Loucy (cell line): ENCODE measurements around the gene PANK4.

ENCODE experiments used
- H2AFZ ChIP-seq: fragments of 200-600 bp; sonication (generic); 2 replicates; pipeline ENCODE4 v1.6.0; 2016; ENCODE audit warnings: antibody characterized with exemption, mild to moderate bottlenecking, low read length, moderate library complexity
- H3F3A ChIP-seq: fragments of 200-600 bp; 2 replicates; pipeline ENCODE4 v1.6.0; 2016; ENCODE audit warnings: antibody characterized with exemption, low read depth, mild to moderate bottlenecking
- H3K27me3 ChIP-seq: fragments of 200-600 bp; sonication (generic); 2 replicates; pipeline ENCODE4 v1.6.1; 2014; ENCODE audit warnings: low read length, mild to moderate bottlenecking; ENCODE audit not compliant: insufficient read depth, poor library complexity, severe bottlenecking
- H3K36me3 ChIP-seq: fragments of 200-600 bp; sonication (generic); 2 replicates; pipeline ENCODE4 v1.6.1; 2016; ENCODE audit warnings: low read length; ENCODE audit not compliant: insufficient read depth
- H3K4me1 ChIP-seq: fragments of 200-600 bp; sonication (generic); 2 replicates; pipeline ENCODE4 v1.5.1; 2014; ENCODE audit warnings: low read length, mild to moderate bottlenecking; ENCODE audit not compliant: insufficient read depth, poor library complexity, severe bottlenecking
- H3K4me2 ChIP-seq: fragments of 200-600 bp; sonication (generic); 2 replicates; pipeline ENCODE4 v1.6.0; 2014; ENCODE audit warnings: antibody characterized with exemption, low read length, low read depth, mild to moderate bottlenecking; ENCODE audit not compliant: poor library complexity, severe bottlenecking
- H3K4me3 ChIP-seq: fragments of 200-600 bp; sonication (generic); 2 replicates; pipeline ENCODE4 v1.5.1; 2014; ENCODE audit warnings: low read length, mild to moderate bottlenecking, mixed read lengths; ENCODE audit not compliant: poor library complexity, severe bottlenecking
- H3K79me2 ChIP-seq: fragments of 200-600 bp; sonication (generic); 2 replicates; pipeline ENCODE4 v1.6.1; 2014; ENCODE audit warnings: low read length; ENCODE audit not compliant: insufficient read depth
- H3K9ac ChIP-seq: fragments of 200-600 bp; sonication (generic); 2 replicates; pipeline ENCODE4 v1.6.0; 2014; ENCODE audit warnings: mild to moderate bottlenecking, low read depth, low read length, moderate library complexity; ENCODE audit not compliant: poor library complexity, severe bottlenecking
- H3K9me2 ChIP-seq: fragments of 200-600 bp; sonication (generic); replicated peaks from 2 replicates; pipeline ENCODE4 v1.6.1; 2016; ENCODE audit warnings: low read depth, low read length, mixed read lengths
- H3K9me3 ChIP-seq: fragments of 200-600 bp; sonication (generic); 2 replicates; pipeline ENCODE4 v1.6.1; 2014; ENCODE audit warnings: mild to moderate bottlenecking, antibody characterized with exemption, low read length, low read depth; ENCODE audit not compliant: insufficient read depth
- H4K20me1 ChIP-seq: fragments of 200-600 bp; sonication (generic); 2 replicates; pipeline ENCODE4 v1.6.0; 2014; ENCODE audit warnings: antibody characterized with exemption, low read length, mild to moderate bottlenecking; ENCODE audit not compliant: insufficient read depth, poor library complexity, severe bottlenecking
- CTCF ChIP-seq: fragments of 200-600 bp; sonication (generic); conservative IDR thresholded peaks from 2 replicates; pipeline ENCODE4 v1.5.1; 2014; ENCODE audit warnings: mild to moderate bottlenecking, antibody characterized with exemption, low read length
- EZH2phosphoT487 ChIP-seq: fragments of 200-600 bp; IDR thresholded peaks from 2 replicates; pipeline ENCODE4 v1.6.1; 2018; ENCODE audit warnings: antibody characterized with exemption, mild to moderate bottlenecking, moderate library complexity, borderline replicate concordance

PANK4 gene

GRCh38 chr1:2558861-2559260 is 32.5 kb upstream of the PANK4 start:
- TF ChIP-seq EZH2phosphoT487 = no peak
- no peak for TF ChIP-seq CTCF
- H3F3A ChIP-seq = no peaks in the 10 kb centered on the region
- H3K36me3 ChIP-seq = no peaks in the 10 kb centered on the region
- no peak overlapping the region for H3K4me2 ChIP-seq
- no peak overlapping the region for H3K4me3 ChIP-seq
- H2AFZ ChIP-seq = no peak overlapping the region
- H3K79me2 ChIP-seq = peaks cover 21% of the 10 kb centered on the region
- H3K9me2 ChIP-seq = no peaks in the 10 kb centered on the region
- H3K4me1 ChIP-seq = peaks cover 27% of the 10 kb centered on the region
- peaks cover 9% of the 10 kb centered on the region for H4K20me1 ChIP-seq
- H3K27me3 ChIP-seq = no peaks in the 10 kb centered on the region
- no peak overlapping the region for H3K9ac ChIP-seq
- no peaks in the 10 kb centered on the region for H3K9me3 ChIP-seq

GRCh38 chr1:2558420-2558819 is 32.0 kb upstream of the PANK4 start:
- H2AFZ ChIP-seq = no peak overlapping the region
- peaks cover 27% of the 10 kb centered on the region for H3K4me1 ChIP-seq
- H3K9me2 ChIP-seq = no peaks in the 10 kb centered on the region
- H3K27me3 ChIP-seq = no peaks in the 10 kb centered on the region
- no peaks in the 10 kb centered on the region for H3F3A ChIP-seq
- peaks cover 9% of the 10 kb centered on the region for H4K20me1 ChIP-seq
- no peaks in the 10 kb centered on the region for H3K9me3 ChIP-seq
- no peak overlapping the region for H3K9ac ChIP-seq
- TF ChIP-seq EZH2phosphoT487 (no peak), CTCF (no peak)
- H3K79me2 ChIP-seq = peaks cover 21% of the 10 kb centered on the region
- H3K4me3 ChIP-seq = no peak overlapping the region
- no peaks in the 10 kb centered on the region for H3K36me3 ChIP-seq
- no peak overlapping the region for H3K4me2 ChIP-seq

- peaks cover 9% of the 10 kb centered on the region for H4K20me1 ChIP-seq
These were observed 31.3 kb upstream of the PANK4 start for GRCh38 chr1:2557482-2558400.

More at GRCh38 chr1:2557482-2558400, 31.3 kb upstream of the PANK4 start:
- Histone ChIP-seq H3K79me2 (peaks cover 21% of the 10 kb centered on the region), H3K27me3 (no peaks in the 10 kb centered on the region), H3K4me3 (peak overlapping the region; percentile 84), H3K4me1 (peaks cover 27% of the 10 kb centered on the region), H3K9ac (peak overlapping the region; percentile 97), H3F3A (no peaks in the 10 kb centered on the region), H3K9me2 (no peaks in the 10 kb centered on the region), H3K36me3 (no peaks in the 10 kb centered on the region), H3K4me2 (peak overlapping the region; percentile 95), H3K9me3 (no peaks in the 10 kb centered on the region), H2AFZ (no peak overlapping the region)
- TF ChIP-seq EZH2phosphoT487 (no peak), CTCF (no peak; the same call in 1 of the 2 replicates)
